ENCODE measurements around the gene PLCH2.

The PLCH2 gene

GRCh38 chr1:2520206-2520605 lies 44.1 kb downstream of the PLCH2 start:
- peaks cover 11% of the 10 kb centered on the region for H3K4me1 ChIP-seq (ENCODE audit: low read depth, poor library complexity, severe bottlenecking)
- H3K9ac ChIP-seq: no peak overlapping the region
- H3K79me2 ChIP-seq (ENCODE audit: insufficient read depth, low read depth): peaks cover 31% of the 10 kb centered on the region
- no peaks in the 10 kb centered on the region for H3K27me3 ChIP-seq (ENCODE audit: insufficient read depth, low read depth)
- H3K4me2 ChIP-seq: no peak overlapping the region
- no peak overlapping the region for H3K4me3 ChIP-seq (IDR thresholded peaks at IDR 0.05; ENCODE audit: insufficient read depth, low read depth, low read length)
- H3K36me3 ChIP-seq (ENCODE audit: insufficient read depth): peaks cover 13% of the 10 kb centered on the region; the same call in 1 of the 2 replicates
- H4K20me1 ChIP-seq (ENCODE audit: insufficient read depth): no peaks in the 10 kb centered on the region
- TF ChIP-seq CTCF (conservative IDR thresholded peaks at IDR 0.05; ENCODE audit: low read depth, low read length): no peak
- H2AFZ ChIP-seq (ENCODE audit: low read depth): no peak overlapping the region
- H3K27ac ChIP-seq: no peak overlapping the region

DNA sequence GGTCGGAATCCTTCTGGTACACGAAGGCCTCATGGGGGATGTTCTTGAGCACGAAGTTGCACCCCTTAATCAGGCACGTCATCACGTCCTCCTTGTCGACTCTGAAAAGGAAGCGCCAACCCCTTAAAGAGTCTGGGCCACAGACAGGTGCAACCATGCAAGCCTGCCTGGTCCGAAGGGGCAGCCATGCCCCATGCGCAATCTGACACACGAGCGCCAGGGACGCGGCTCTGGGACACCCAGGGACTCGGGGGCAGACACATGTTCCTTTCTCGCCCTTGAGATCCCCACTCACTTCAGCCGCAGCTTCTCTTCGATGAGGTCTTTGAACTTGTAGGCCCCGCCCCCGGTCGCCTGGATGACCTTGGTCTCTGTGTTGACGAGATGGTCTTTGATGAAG lies 44.7 kb downstream of the PLCH2 start:
- no peak for TF ChIP-seq CTCF (conservative IDR thresholded peaks at IDR 0.05; ENCODE audit: low read depth, low read length)
- no peaks in the 10 kb centered on the region for H4K20me1 ChIP-seq (ENCODE audit: insufficient read depth)

DNA sequence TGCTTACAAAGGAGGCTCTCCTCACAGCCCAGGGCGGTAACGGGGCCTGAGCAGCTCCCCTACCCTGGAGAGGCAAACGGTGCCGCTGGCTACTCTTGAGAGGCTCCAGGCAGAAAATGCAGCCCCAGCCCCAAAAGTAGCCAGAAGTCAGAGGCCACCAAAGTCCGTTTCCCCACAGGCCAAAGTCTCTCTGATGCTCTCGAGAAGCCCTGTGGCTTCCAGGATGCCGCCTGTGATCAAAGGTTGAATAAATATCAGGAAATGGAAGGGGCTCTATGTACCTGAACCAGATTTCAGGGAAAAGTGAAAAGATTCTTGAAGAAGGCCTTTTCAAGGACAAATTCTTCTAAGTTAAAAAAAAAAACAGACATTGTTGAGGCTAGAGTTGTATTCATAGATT lies 46.1 kb downstream of the PLCH2 start:
- Histone ChIP-seq H3K27ac (no peak overlapping the region), H3K79me2 (ENCODE audit: insufficient read depth, low read depth) (peaks cover 39% of the 10 kb centered on the region), H3K4me3 (IDR thresholded peaks at IDR 0.05; ENCODE audit: insufficient read depth, low read depth, low read length) (no peak overlapping the region), H3K36me3 (ENCODE audit: insufficient read depth) (peaks cover 13% of the 10 kb centered on the region; the same call in 1 of the 2 replicates), H3K4me2 (no peak overlapping the region), H3K9ac (no peak overlapping the region), H3K4me1 (ENCODE audit: low read depth, poor library complexity, severe bottlenecking) (peaks cover 20% of the 10 kb centered on the region), H2AFZ (ENCODE audit: low read depth) (no peak overlapping the region), H3K27me3 (ENCODE audit: insufficient read depth, low read depth) (peaks cover 2% of the 10 kb centered on the region; the same call in 1 of the 2 replicates), H4K20me1 (ENCODE audit: insufficient read depth) (no peaks in the 10 kb centered on the region)
- TF ChIP-seq CTCF (conservative IDR thresholded peaks at IDR 0.05; ENCODE audit: low read depth, low read length): no peak

More for the DNA sequence above, 44.7 kb downstream of the PLCH2 start:
- H3K27me3 ChIP-seq (ENCODE audit: insufficient read depth, low read depth): no peaks in the 10 kb centered on the region
- no peak overlapping the region for H3K27ac ChIP-seq
- no peak overlapping the region for H3K9ac ChIP-seq
- H3K4me1 ChIP-seq (ENCODE audit: low read depth, poor library complexity, severe bottlenecking): peaks cover 13% of the 10 kb centered on the region
- H3K79me2 ChIP-seq (ENCODE audit: insufficient read depth, low read depth): peaks cover 37% of the 10 kb centered on the region
- H3K4me2 ChIP-seq: no peak overlapping the region
- peaks cover 13% of the 10 kb centered on the region; the same call in 1 of the 2 replicates for H3K36me3 ChIP-seq (ENCODE audit: insufficient read depth)
- no peak overlapping the region for H3K4me3 ChIP-seq (IDR thresholded peaks at IDR 0.05; ENCODE audit: insufficient read depth, low read depth, low read length)
- no peak overlapping the region for H2AFZ ChIP-seq (ENCODE audit: low read depth)

GRCh38 chr1:2523191-2523890 lies 47.3 kb downstream of the PLCH2 start:
- peaks cover 13% of the 10 kb centered on the region; the same call in 1 of the 2 replicates for H3K27me3 ChIP-seq (ENCODE audit: insufficient read depth, low read depth)
- no peaks in the 10 kb centered on the region for H4K20me1 ChIP-seq (ENCODE audit: insufficient read depth)
- H3K79me2 ChIP-seq (ENCODE audit: insufficient read depth, low read depth): peaks cover 39% of the 10 kb centered on the region
- H3K4me2 ChIP-seq: no peak overlapping the region
- peaks cover 10% of the 10 kb centered on the region; the same call in 1 of the 2 replicates for H3K36me3 ChIP-seq (ENCODE audit: insufficient read depth)
- TF ChIP-seq CTCF (conservative IDR thresholded peaks at IDR 0.05; ENCODE audit: low read depth, low read length): no peak
- H3K4me3 ChIP-seq (IDR thresholded peaks at IDR 0.05; ENCODE audit: insufficient read depth, low read depth, low read length): no peak overlapping the region
- H3K27ac ChIP-seq: no peak overlapping the region
- H3K9ac ChIP-seq: no peak overlapping the region
- H3K4me1 ChIP-seq (ENCODE audit: low read depth, poor library complexity, severe bottlenecking): peaks cover 22% of the 10 kb centered on the region
- H2AFZ ChIP-seq (ENCODE audit: low read depth): no peak overlapping the region

Measured in KMS-11 (cell line).